NCI-H446 treated with DMSO at 0.1 percent for 48 hours (cell line): ENCODE measurements around the gene SLC22A17.

Experiments
- DNase-seq: peaks from one replicate; lab custom pipeline; 2025; lab: John Stamatoyannopoulos, UW

The SLC22A17 gene

DNA sequence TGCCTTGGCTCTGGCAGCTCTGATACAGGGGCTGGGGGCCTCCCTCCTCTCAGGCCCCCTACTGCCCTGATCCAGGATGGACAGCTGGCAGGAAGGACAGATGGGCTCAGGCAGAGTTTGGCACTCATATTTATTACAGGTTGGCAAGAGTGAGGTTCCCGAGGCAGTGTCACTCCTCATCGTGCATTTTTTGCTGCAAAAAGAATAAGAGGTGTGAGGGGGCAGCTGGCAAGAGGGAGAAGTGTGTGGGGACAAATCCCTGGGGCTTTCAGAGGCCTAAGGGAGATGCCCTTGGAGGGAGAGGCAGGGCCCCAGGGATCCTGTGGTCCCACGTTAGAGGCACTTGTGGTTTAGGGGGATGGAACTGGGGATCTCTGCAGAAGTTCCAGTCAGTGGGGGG lies 29.2 kb upstream of the SLC22A17 start:
- peak; percentile 97 for DNase-seq

DNA sequence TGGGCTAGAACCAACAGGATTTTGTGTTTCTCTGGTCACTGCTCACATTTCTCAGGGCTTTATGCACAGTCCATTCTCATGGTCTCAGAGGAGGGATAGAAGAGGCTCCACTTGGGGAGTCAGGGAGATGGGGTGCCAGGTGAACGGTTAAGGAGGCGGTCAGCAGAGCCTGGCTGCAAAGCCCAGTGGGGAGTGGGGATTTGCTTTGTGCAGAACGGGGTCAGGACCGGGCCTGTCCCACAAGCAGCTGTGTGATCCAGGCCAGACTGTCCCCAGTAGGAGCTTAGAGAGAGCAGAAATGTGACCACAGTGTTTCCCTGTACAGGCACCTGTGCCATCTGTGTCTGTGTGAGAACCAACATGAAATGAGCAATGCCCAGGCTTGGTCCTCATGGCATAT lies 28.3 kb upstream of the SLC22A17 start:
- no peak for DNase-seq

DNA sequence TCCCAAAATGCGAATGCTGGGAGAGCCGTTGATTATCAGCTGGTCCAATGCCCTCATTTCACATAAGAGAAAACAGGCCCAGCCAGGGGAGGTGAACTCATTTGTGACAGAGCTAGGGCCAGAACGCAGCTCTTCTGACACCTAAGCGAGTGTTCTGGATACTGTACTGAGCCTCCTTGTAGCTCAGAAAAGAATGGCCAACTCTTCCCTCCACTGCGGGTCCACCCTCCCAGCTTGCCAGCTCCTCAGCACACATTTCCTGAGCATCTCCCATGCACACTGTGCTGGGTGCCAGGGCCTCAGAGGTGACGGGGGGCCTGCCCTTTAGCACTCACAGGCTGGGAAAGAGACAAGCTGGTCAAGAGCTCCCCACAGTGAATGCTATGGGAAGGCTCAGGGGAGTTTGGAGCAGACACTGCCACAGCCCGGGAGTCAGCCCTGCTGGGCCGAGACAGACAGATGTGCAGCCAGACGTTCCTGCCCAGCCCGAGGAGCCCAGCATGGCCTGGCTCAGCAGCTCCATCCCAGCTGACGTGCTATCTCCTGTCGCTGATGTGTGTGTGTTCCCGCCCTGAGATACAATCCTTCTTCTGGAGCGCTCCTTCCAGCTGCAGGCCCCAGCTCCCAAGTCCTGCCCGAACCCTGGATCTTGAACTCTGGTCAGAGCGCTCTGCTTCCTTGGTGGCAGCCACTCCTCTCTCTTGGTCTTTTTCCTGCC lies 27.7 kb upstream of the SLC22A17 start:
- no peak for DNase-seq

DNA sequence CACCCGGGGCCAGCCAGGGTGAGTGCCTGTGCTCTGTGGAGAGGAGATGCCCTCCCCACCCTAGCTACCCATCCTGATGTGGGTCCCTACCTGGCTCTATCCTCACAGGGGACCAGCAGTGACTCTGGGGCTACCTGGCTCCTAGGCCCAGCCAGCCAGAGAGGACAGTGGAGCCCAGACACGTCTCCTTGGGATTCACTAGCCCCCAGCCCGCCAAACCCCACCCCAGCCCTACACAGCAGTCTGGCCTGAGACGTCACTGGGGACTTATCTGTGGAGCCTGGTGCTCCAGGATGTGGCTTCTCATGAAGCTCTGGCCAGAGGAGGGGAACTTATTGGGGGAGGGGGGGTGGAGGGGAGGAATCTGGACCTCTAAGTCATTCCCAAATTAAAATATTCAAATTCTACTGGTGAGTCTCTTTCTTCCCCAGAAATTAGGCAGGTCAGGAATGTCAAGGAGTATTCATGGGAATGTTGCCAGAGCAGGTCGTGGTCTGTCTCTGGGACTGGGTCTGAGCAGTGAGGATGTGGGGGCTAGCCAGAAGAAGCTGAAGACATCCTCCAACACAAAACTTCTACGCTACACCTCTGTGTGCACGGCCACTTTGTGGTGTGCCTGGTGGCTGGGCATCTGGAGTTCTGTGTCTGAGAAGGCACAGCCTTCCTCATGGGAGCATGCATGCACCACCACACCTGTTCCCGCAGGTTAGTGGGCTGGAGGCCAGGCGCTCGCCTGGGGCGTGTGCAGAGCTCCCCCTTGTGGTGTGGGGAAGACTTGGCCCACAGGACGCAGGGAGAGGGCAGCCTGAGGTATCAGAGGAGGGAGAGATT lies 26.9 kb upstream of the SLC22A17 start:
- DNase-seq = no peak

DNA sequence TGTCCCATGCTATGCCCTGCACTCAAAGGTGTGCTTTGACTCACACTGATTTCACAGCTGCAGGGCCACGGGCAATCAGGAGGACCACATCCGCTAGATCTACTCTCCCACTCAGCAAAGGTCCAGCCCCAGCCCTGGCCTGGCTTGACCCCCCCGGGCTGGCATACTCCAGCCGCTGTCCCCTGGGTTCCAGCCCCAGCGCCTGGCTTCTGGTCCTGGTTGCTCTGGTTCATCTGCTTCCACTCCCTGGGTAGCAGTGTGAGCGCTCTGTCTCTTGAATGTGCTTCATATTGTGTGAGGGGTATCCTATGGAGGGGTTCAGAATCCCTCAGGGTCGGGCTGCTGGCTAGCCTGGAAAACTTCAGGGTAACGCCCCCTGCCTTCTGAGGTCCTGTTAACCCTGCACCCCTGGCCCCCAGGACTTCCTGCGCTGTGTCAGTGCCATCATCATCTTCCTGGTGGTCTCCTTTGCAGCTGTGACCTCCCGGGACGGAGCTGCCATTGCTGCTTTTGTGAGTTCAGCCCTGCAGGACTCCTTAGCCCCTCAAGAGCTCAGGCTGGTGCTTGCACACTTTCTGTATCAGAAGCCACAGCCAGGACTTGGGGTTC lies 26.0 kb upstream of the SLC22A17 start:
- DNase-seq = no peak

DNA sequence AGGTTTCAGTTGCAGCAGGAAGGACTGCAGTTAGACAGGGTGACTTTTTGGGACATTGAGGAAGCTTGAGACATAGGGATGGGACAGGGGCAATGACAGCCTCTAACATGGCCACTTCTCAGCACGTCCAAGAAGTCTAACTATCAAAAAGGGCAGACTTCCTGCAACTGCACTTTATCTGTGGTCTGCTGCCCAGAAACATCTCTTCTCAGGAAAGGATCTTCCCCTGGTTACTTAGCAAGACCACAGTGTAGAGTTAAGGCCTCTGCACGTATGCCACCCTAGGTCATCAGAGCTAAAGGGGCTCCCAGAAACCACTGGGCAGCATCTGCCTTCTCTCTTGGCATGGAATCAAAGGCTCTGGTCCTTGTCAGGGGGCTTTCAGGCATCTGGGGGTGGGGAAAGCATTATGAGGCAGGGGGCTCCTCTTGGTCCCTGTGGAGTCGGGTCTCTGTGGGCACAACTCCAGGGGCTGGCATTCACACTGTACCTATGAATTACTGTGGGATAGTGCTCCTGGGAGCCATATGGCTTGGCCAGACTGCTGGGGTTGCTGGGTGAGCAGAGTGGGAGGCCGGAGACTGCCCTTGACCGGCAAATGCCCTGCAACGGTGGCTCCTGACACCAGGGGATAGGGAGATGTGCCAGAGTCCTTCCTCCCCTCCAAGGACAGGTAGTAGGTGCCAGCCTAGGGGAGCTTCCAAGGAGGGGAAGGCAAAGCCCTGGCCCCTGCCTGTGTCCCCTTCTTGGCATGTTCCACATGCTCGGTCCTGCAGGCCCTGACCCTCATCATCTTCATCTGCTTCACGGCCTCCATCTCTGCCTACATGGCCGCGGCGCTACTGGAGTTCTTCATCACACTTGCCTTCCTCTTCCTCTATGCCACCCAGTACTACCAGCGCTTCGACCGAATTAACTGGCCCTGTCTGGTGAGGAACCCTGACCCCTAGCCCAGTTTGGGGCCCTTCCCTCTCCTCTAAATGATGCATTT lies 25.2 kb upstream of the SLC22A17 start:
- DNase-seq = no peak

DNA sequence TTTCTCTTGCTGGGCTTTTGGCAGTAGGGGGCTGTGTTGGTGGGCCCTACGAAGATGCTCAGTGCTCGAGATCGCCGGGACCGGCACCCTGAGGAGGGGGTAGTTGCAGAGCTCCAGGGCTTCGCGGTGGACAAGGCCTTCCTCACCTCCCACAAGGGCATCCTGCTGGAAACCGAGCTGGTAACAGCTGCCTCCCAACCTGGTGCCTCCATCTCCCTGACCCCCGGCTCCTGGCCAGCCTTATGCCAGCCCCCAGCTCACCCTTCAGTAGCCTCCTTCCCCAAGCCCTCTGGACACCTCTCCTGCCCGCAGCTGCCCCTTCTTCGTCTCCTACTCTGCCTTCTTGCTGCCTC lies 24.5 kb upstream of the SLC22A17 start:
- no peak for DNase-seq

DNA sequence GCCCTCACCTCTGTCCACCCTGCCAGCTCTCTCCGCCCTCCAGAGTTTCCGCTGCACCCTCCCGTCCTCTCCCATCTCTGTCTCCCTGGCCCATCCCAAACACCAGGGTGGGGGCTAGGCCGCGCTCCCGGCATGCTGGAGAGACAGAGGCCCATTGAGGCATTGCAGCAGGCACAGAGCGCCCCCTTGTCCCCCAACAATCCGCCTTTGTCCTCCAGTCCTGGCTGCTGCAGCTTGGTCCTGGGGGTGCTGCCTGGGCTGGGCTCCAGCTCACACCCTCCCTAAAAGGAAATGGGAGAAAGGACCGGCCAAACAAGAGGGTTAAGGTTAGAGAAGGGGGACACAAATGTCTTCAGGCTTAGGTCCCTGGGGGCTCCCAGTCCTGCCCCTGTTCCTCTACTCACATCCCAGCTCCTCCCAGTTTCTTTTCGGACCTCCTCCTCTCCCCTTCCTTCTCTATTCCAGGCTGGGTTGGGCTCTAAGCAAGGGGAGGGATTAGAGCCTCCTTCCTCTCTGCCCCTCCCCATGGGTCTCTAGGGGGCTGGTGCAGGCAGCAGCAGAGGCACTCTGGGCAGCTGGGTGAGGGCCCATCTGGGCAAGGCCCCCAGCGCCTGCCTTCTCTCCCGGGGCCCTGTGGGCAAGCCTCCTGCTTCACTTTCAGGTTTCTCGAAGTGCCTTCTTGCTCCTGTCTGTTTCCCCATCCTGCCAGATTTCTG lies 24.0 kb upstream of the SLC22A17 start, which contains the start of gene CMTM5:
Gene CMTM5 (plus strand): TSS at position 565 of the 716 bp plus-strand sequence. CDS start 206 bp downstream, outside the sequence.
- no peak for DNase-seq

DNA sequence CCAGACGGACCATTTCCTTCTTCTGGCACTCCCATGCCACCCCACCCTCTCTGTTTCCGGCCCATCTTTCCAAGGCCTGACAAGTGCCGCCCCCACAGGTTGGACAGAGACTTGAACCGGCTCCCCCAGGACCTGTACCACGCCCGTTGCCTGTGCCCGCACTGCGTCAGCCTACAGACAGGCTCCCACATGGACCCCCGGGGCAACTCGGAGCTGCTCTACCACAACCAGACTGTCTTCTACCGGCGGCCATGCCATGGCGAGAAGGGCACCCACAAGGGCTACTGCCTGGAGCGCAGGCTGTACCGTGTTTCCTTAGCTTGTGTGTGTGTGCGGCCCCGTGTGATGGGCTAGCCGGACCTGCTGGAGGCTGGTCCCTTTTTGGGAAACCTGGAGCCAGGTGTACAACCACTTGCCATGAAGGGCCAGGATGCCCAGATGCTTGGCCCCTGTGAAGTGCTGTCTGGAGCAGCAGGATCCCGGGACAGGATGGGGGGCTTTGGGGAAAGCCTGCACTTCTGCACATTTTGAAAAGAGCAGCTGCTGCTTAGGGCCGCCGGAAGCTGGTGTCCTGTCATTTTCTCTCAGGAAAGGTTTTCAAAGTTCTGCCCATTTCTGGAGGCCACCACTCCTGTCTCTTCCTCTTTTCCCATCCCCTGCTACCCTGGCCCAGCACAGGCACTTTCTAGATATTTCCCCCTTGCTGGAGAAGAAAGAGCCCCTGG lies 23.0 kb upstream of the SLC22A17 start:
- DNase-seq = no peak

DNA sequence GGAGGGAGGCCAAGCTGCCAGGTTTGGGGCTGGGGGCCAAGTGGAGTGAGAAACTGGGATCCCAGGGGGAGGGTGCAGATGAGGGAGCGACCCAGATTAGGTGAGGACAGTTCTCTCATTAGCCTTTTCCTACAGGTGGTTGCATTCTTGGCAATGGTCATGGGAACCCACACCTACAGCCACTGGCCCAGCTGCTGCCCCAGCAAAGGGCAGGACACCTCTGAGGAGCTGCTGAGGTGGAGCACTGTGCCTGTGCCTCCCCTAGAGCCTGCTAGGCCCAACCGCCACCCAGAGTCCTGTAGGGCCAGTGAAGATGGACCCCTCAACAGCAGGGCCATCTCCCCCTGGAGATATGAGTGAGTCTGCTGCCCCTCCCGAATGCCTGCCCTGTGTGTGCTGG lies 20.4 kb upstream of the SLC22A17 start:
- DNase-seq = no peak

DNA sequence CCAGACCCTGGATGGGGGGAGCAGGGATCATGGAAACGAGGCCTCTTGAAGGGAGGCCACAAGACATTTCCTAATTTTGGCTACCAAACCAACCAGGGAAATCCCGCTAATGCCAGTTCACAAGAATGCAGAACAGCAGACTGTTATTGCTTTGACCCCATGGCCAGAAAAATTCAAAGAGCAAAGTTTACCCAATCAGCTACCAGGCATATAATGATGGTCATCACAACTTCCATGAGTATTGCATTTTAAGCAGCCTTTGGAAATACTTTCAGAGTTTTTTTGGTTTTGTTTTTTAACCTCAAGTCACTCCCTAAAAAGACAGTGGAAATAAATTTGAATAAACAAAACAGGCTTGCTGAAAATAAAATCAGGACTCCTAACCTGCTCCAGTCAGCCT lies 19.8 kb upstream of the SLC22A17 start, which contains the start of gene IL25:
Gene IL25 (plus strand): TSS at position 301 of the 400 bp plus-strand sequence.
- DNase-seq = no peak

DNA sequence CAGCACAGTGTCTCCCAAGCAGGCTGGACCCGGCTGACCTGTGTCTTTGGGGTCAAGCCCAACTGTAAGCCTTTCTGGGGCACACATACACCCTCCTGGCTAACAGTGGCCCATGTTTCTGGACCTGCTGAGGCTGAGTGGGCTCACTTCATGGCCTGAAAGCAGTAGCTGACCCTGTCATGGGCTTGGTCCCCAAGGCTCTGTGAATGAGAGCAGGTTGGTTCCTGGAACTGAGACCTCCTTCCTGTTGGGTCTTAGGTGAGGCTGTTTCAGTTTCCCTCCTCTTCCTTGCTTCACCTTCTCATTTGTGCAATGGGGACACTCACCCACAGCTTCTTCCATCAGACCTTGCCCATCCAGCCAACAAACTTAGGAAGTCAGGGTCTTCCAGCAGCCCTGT lies 19.2 kb upstream of the SLC22A17 start:
- no peak for DNase-seq

DNA sequence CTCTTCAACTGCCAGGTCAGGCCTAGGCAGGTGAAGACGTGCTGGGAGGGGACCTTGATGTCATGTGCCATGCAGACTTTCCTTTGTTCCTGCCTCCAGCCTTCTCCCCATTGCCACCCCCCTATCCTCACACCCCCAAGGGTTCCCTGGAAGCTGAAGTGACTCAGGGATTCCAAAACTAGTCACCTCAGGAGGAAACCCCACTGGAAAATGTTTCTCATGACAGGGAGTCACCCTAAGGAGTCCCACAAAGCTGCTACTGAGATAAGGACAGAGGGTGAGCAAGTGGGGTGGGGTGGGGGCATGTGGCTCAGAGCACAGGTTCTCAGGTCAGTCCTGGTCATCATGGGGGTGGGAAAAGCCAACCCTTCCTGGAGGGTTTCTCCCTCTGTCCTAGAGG lies 17.5 kb upstream of the SLC22A17 start:
- no peak for DNase-seq

DNA sequence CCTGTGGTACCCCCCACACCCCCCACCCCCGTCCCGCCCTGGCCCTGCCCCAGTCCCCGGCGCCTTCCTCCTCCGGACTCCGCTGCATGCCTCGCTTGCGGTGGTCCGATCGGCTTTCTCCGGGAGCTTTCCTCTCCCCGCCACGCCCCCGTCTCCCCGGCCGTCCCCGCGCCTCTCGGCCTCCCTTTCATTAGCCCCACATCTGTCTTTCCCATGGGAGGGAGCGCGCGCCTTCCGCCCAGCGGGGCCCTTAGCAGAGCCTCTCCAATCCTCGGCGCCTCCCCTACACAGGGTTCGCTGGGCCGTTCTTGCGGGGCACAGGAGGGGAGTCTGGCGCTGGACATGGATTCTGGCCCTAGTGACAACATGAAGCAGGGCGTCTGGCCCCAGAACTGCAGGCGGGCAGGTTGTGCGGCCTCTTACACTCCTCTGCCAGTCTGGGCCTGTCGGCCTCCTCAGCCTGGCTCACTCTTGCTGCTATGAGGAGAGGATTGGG lies 13.8 kb upstream of the SLC22A17 start:
- DNase-seq = peak; percentile 35

DNA sequence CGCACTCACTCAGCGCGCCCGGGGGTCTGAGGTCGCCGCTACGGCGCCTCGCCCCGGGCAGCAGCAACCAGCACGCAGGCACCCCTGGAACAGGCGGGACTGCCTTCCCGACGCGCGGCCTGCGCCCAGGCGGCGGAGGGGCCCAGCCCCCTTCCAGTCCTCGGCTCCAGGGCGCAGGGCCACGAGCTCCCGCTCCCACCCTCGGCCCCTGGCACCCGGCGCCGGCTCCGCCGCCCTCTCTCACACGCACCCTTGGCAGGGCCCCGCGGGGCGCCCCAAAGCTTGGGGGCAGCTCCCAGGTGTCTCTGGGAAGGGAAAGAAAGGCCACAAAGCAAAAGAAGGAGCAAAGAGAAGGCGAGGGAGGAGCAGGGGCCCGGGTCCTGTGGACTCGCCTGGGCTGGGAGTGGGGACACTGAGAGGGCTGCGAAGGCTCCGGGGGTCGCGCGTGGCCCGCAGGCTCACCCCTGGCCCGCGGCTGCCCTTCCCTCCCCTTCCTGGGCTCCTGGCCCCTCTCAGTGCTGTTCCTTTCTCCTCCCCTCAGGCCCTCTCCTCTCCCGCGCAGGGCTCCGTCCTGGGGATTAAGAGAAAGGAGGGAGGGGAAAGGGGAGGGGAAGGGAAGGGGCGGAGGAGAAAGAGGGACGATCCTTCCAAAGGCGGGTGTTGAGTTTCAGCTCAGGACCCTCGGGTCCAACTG lies 13.2 kb upstream of the SLC22A17 start:
- peak; percentile 29 for DNase-seq

DNA sequence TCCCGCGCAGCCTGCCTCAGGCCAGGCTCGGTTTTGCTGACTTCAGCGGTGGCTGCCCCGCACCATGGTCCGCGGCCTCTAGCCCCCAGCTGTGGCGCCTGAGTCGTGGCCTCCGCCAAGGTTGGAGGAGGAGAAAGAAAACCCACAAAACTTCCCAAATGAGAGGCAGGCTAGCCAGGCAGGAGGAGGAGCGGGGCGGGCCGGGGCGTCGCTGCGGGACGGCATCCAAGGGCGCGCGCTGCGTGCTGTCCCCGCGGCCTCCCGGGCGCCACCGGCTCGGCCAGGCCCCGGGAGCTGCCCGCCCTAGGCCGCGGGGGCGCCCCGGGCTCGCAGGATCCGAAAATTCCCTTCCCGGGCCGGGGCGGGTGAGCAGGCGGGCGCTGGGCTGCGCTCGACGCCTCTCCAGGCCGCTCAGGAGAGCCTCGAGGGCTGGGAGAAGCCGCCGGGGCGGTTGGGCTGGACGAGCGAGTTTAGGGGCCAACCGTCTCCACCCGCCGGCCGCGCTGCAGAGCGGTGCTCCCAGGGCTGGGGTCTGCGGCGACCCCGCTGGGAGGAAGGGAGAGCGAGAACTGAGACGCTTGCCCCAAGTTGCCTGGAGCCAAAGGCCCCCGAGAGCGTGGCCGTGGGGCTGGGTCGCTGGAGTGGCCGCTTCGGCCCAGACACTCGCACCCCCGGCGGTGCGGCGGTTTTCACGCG lies 12.5 kb upstream of the SLC22A17 start, which contains the start of gene EFS:
Gene EFS (minus strand): TSS at position 137 of the 696 bp plus-strand sequence. CDS start 147 bp downstream, outside the sequence.
- DNase-seq = no peak

DNA sequence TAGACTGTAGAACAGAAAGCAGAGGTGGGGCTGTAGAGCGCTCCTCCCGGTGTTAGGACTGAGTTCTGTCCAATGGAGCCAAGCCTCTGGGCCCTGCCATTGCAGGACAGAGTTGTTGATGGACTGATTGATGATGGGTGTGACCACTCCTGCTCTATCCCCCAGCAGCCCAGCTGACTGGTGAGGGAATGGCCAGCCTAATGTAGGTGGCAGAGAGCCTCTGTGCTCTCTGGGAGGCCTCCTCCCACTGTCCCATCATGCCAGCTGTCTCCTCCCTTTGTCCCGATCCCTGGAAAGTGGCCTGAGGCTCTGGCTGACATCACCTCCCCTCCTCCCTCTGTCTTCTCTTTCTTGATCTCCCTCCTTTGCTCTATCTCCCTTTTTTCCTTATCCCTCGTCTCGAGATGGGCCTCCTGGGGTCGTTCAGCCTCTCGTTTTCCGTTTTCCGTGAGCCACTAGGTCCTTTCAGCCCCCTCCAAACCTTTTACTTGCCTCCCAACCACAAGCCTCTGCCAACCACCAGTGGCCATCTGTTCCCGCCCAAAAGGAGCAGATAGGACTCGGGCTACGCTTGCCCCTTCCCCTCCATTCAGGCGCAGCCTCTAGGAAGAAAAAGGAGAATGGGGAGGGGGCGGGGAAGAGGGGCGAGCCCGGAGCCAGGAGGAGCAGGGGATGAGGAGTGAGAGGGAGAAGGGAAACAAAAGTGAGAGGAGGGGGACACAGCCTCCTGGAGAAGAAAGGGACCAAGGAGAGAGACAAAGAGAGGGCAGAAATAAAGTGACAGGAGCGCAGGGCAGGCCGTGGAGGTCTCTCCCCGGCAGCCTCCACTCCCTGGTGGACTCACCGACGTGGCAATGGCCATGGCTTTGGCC lies 11.7 kb upstream of the SLC22A17 start:
- DNase-seq = peak; percentile 56

DNA sequence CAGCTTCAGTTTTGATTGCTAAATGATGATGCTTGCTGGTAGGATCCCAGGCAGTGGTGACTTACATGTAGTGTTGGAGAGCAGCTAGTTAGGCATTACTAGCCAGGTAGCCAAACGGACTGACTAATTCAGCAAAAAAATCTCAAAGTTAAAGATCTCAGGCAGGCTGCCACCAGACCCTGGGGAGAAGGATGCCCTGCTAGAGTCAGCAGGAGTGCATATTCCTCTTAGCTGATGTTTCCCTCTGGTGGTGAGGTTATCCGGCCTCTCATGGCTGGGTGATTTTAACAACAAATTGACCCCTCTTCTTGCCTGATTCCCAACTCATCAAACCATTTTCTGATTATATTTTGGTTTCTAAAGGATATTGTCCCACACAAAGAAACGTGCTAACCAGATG lies 9.5 kb upstream of the SLC22A17 start:
- no peak for DNase-seq
